Karpas-422 (cell line): ENCODE data around the gene TGFA. TPM values are rescaled to one million over a fixed set of nuclear protein-coding genes. Genes with fewer than 3 reads are reported as not detected.

ENCODE experiments used
- DNase-seq: peaks from one replicate; pipeline ENCODE4 v3.0.0-alpha.2; 2015
- H2AFZ ChIP-seq: fragments of 200-600 bp; sonication (generic); 2 replicates; pipeline ENCODE4 v1.6.1; 2014; ENCODE audit warnings: antibody characterized with exemption, low read length, mixed read lengths
- H3K27ac ChIP-seq: fragments of 200-600 bp; sonication (generic); 2 replicates; pipeline ENCODE4 v1.5.1; 2014; ENCODE audit warnings: mild to moderate bottlenecking, low read length, moderate library complexity
- H3K27me3 ChIP-seq: fragments of 200-600 bp; sonication (generic); 2 replicates; pipeline ENCODE4 v1.6.1; 2014; ENCODE audit warnings: low read length, mixed read lengths
- H3K36me3 ChIP-seq: fragments of 200-600 bp; sonication (generic); 2 replicates; pipeline ENCODE4 v1.6.1; 2014; ENCODE audit warnings: low read length, mixed read lengths; ENCODE audit not compliant: insufficient read depth
- H3K4me1 ChIP-seq: fragments of 200-600 bp; sonication (generic); 2 replicates; pipeline ENCODE4 v1.6.1; 2014; ENCODE audit warnings: mild to moderate bottlenecking, low read length, mixed read lengths
- H3K4me2 ChIP-seq: fragments of 200-600 bp; sonication (generic); 2 replicates; pipeline ENCODE4 v1.6.1; 2014; ENCODE audit warnings: low read length, low read depth, mild to moderate bottlenecking; ENCODE audit not compliant: poor library complexity, severe bottlenecking
- H3K4me3 ChIP-seq: fragments of 200-600 bp; sonication (generic); 2 replicates; pipeline ENCODE4 v1.5.1; 2014; ENCODE audit warnings: mild to moderate bottlenecking, antibody characterized with exemption, low read length, mixed read lengths
- H3K79me2 ChIP-seq: fragments of 200-600 bp; sonication (generic); 2 replicates; pipeline ENCODE4 v1.6.1; 2014; ENCODE audit warnings: mild to moderate bottlenecking, low read length, mixed read lengths
- H3K9ac ChIP-seq: fragments of 200-600 bp; sonication (generic); 2 replicates; pipeline ENCODE4 v1.6.0; 2014; ENCODE audit warnings: low read length
- H3K9me2 ChIP-seq: fragments of 200-600 bp; sonication (generic), shearing (Covaris generic); replicated peaks from 2 replicates; pipeline ENCODE4 v1.6.0; 2014; ENCODE audit warnings: mild to moderate bottlenecking, low read length, moderate library complexity; ENCODE audit not compliant: insufficient read depth
- H3K9me3 ChIP-seq: fragments of 300-700, 200-600 bp; sonication (generic); 2 replicates; pipeline ENCODE4 v1.6.1; 2014; ENCODE audit warnings: low read length, mixed read lengths
- H4K20me1 ChIP-seq: fragments of 200-600 bp; sonication (generic); 2 replicates; pipeline ENCODE4 v1.6.1; 2014; ENCODE audit warnings: mild to moderate bottlenecking, antibody characterized with exemption, low read length, low read depth; ENCODE audit not compliant: insufficient read depth
- total RNA-seq: library from RNA; depleted of rRNA; stranded (reverse); fragments of >200 nt; shearing (Covaris generic); gene quantifications from 2 replicates; pipeline ENCODE4 v1.2.3, GENCODE V29; 2014; ENCODE audit warnings: low replicate concordance

Gene TGFA
- total RNA-seq, 1 experiment from 2014 or later, result not detected

GRCh38 chr2:70508711-70509462 is 44.7 kb downstream of the TGFA start:
- DNase-seq, result no peak
- Histone ChIP-seq H3K79me2 (no peaks in the 10 kb centered on the region), H3K9ac (no peak overlapping the region), H3K27ac (no peak overlapping the region), H3K4me3 (no peak overlapping the region), H3K36me3 (no peaks in the 10 kb centered on the region), H3K4me2 (no peak overlapping the region), H3K9me3 (no peaks in the 10 kb centered on the region), H3K4me1 (no peaks in the 10 kb centered on the region), H3K27me3 (no peaks in the 10 kb centered on the region), H3K9me2 (no peaks in the 10 kb centered on the region), H4K20me1 (no peaks in the 10 kb centered on the region), H2AFZ (no peak overlapping the region)

- Histone ChIP-seq H3K9ac (no peak overlapping the region), H3K79me2 (no peaks in the 10 kb centered on the region), H3K36me3 (no peaks in the 10 kb centered on the region), H3K9me3 (no peaks in the 10 kb centered on the region), H3K4me2 (no peak overlapping the region), H3K9me2 (no peaks in the 10 kb centered on the region), H3K27me3 (no peaks in the 10 kb centered on the region), H4K20me1 (no peaks in the 10 kb centered on the region), H3K4me3 (no peak overlapping the region), H3K27ac (no peak overlapping the region), H3K4me1 (no peaks in the 10 kb centered on the region), H2AFZ (no peak overlapping the region)
- no peak for DNase-seq
These were observed 47.8 kb downstream of the TGFA start for GRCh38 chr2:70505613-70506391.

GRCh38 chr2:70504750-70505149 is 48.9 kb downstream of the TGFA start:
- no peak for DNase-seq
- H3K4me1 ChIP-seq, result no peaks in the 10 kb centered on the region
- no peaks in the 10 kb centered on the region for H4K20me1 ChIP-seq
- no peaks in the 10 kb centered on the region for H3K27me3 ChIP-seq
- no peaks in the 10 kb centered on the region for H3K9me2 ChIP-seq
- H3K9me3 ChIP-seq, result no peaks in the 10 kb centered on the region
- H3K36me3 ChIP-seq, result no peaks in the 10 kb centered on the region
- H3K9ac ChIP-seq, result no peak overlapping the region
- no peaks in the 10 kb centered on the region for H3K79me2 ChIP-seq
- no peak overlapping the region for H3K27ac ChIP-seq
- H3K4me2 ChIP-seq, result no peak overlapping the region
- H3K4me3 ChIP-seq, result no peak overlapping the region
- no peak overlapping the region for H2AFZ ChIP-seq

DNA sequence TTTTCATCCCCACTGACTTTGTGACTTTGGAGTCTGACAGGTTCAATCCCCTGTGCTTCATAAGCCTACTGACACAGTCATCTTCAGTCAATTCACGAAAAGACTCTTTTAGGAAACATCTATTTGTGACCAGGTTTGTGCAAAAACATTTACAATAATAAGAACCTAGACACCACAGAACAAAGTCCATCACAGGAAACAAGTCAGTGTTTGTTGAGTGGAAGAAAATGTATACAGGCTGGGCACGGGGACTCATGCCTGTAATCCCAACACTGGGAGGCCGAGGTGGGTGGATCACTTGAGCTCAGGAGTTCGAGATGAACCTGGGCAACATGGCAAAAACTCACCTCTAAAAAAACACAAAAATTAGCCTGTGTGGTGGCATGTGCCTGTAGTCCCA is 49.7 kb downstream of the TGFA start:
- DNase-seq, result no peak
- no peaks in the 10 kb centered on the region for H3K9me2 ChIP-seq
- H4K20me1 ChIP-seq, result no peaks in the 10 kb centered on the region
- H3K36me3 ChIP-seq, result no peaks in the 10 kb centered on the region
- no peak overlapping the region for H3K4me3 ChIP-seq
- H3K4me1 ChIP-seq, result no peaks in the 10 kb centered on the region
- no peak overlapping the region for H2AFZ ChIP-seq
- no peaks in the 10 kb centered on the region for H3K79me2 ChIP-seq
- H3K9me3 ChIP-seq, result no peaks in the 10 kb centered on the region
- H3K4me2 ChIP-seq, result no peak overlapping the region
- no peak overlapping the region for H3K27ac ChIP-seq
- no peaks in the 10 kb centered on the region for H3K27me3 ChIP-seq
- H3K9ac ChIP-seq, result no peak overlapping the region

DNA sequence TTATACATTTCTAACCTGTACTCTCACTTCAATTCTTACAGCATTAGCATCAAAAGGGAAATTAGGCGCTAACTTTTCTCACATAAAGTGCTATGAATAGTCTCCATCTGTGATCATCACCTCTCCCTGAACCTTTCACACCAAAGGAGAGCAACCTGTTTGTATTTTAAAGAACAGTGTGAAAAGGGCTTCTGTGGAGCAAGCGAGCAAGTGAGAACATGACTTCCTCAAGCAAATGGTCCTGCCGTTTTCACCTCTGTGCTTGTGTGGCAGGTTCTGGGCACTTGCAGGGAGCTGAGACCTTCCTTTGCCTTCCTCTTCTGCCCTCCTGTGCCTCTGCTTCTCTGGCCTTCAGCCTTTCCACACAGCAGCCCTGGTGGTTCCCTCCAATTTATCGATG is 51.9 kb downstream of the TGFA start:
- no peak for DNase-seq
- no peaks in the 10 kb centered on the region for H3K4me1 ChIP-seq
- no peak overlapping the region for H3K4me3 ChIP-seq
- no peak overlapping the region for H3K9ac ChIP-seq
- no peaks in the 10 kb centered on the region for H3K27me3 ChIP-seq
- H3K9me2 ChIP-seq, result no peaks in the 10 kb centered on the region
- H2AFZ ChIP-seq, result no peak overlapping the region
- no peak overlapping the region for H3K4me2 ChIP-seq
- no peaks in the 10 kb centered on the region for H4K20me1 ChIP-seq
- no peaks in the 10 kb centered on the region for H3K9me3 ChIP-seq
- no peaks in the 10 kb centered on the region for H3K36me3 ChIP-seq
- H3K27ac ChIP-seq, result no peak overlapping the region
- no peaks in the 10 kb centered on the region for H3K79me2 ChIP-seq

GRCh38 chr2:70501215-70501614 is 52.4 kb downstream of the TGFA start:
- H3K27ac ChIP-seq, result no peak overlapping the region
- no peaks in the 10 kb centered on the region for H3K4me1 ChIP-seq
- no peak overlapping the region for H3K9ac ChIP-seq
- no peaks in the 10 kb centered on the region for H3K9me3 ChIP-seq
- no peaks in the 10 kb centered on the region for H3K79me2 ChIP-seq
- H3K36me3 ChIP-seq, result no peaks in the 10 kb centered on the region
- H2AFZ ChIP-seq, result no peak overlapping the region
- H3K4me2 ChIP-seq, result no peak overlapping the region
- no peaks in the 10 kb centered on the region for H3K9me2 ChIP-seq
- no peaks in the 10 kb centered on the region for H4K20me1 ChIP-seq
- H3K27me3 ChIP-seq, result no peaks in the 10 kb centered on the region
- H3K4me3 ChIP-seq, result no peak overlapping the region
- no peak for DNase-seq

GRCh38 chr2:70499253-70499652 is 54.4 kb downstream of the TGFA start:
- no peaks in the 10 kb centered on the region for H4K20me1 ChIP-seq
- no peak overlapping the region for H3K4me3 ChIP-seq
- H3K4me2 ChIP-seq, result no peak overlapping the region
- H3K4me1 ChIP-seq, result no peaks in the 10 kb centered on the region
- no peaks in the 10 kb centered on the region for H3K79me2 ChIP-seq
- H3K27ac ChIP-seq, result no peak overlapping the region
- H2AFZ ChIP-seq, result no peak overlapping the region
- DNase-seq, result no peak
- no peaks in the 10 kb centered on the region for H3K9me3 ChIP-seq
- no peaks in the 10 kb centered on the region for H3K27me3 ChIP-seq
- H3K9ac ChIP-seq, result no peak overlapping the region
- no peaks in the 10 kb centered on the region for H3K9me2 ChIP-seq
- no peaks in the 10 kb centered on the region for H3K36me3 ChIP-seq

- no peak for DNase-seq
- no peak overlapping the region for H2AFZ ChIP-seq
- no peaks in the 10 kb centered on the region for H3K27me3 ChIP-seq
- H3K9ac ChIP-seq, result no peak overlapping the region
- no peaks in the 10 kb centered on the region for H3K9me2 ChIP-seq
- H3K36me3 ChIP-seq, result no peaks in the 10 kb centered on the region
- H3K79me2 ChIP-seq, result no peaks in the 10 kb centered on the region
- no peak overlapping the region for H3K4me2 ChIP-seq
- H3K27ac ChIP-seq, result no peak overlapping the region
- H4K20me1 ChIP-seq, result no peaks in the 10 kb centered on the region
- no peak overlapping the region for H3K4me3 ChIP-seq
- no peaks in the 10 kb centered on the region for H3K4me1 ChIP-seq
- H3K9me3 ChIP-seq, result no peaks in the 10 kb centered on the region
These were observed 55.1 kb downstream of the TGFA start for GRCh38 chr2:70498528-70498927.
